Parathyroid adenoma (tissue), 2 donors: Measurements from ENCODE around the gene NIP7.

Source experiments
- H2AFZ ChIP-seq: fragments of 300-600 bp; sonication (generic); one replicate; pipeline ENCODE4 v1.7.0; 2017; ENCODE audit warnings: antibody characterized with exemption, mild to moderate bottlenecking
- H3K27ac ChIP-seq: fragments of 300-600 bp; sonication (generic); one replicate; pipeline ENCODE4 v1.7.0; 2017
- H3K27me3 ChIP-seq: fragments of 300-600 bp; sonication (generic); one replicate; pipeline ENCODE4 v1.7.0; 2017; ENCODE audit warnings: low read length; ENCODE audit not compliant: control insufficient read depth, insufficient read depth
- H3K36me3 ChIP-seq: fragments of 300-600 bp; sonication (generic); one replicate; pipeline ENCODE4 v1.7.0; 2017; ENCODE audit warnings: low read length; ENCODE audit not compliant: control insufficient read depth, insufficient read depth
- H3K4me1 ChIP-seq: fragments of 300-600 bp; sonication (generic); one replicate; pipeline ENCODE4 v1.7.0; 2017; ENCODE audit warnings: control low read depth
- H3K4me2 ChIP-seq: fragments of 300-600 bp; sonication (generic); one replicate; pipeline ENCODE4 v1.7.0; 2017; ENCODE audit warnings: low read length
- H3K4me3 ChIP-seq: fragments of 300-600 bp; sonication (generic); one replicate; pipeline ENCODE4 v1.7.0; 2017; ENCODE audit warnings: low read depth, low read length
- H3K79me2 ChIP-seq: fragments of 300-600 bp; sonication (generic); one replicate; pipeline ENCODE4 v1.7.0; 2017; ENCODE audit warnings: control low read depth
- H3K9ac ChIP-seq: fragments of 300-600 bp; sonication (generic); one replicate; pipeline ENCODE4 v1.7.0; 2017; ENCODE audit warnings: mild to moderate bottlenecking
- H3K9me3 ChIP-seq: fragments of 300-600 bp; sonication (generic); one replicate; pipeline ENCODE4 v1.7.0; 2017; ENCODE audit warnings: low read length; ENCODE audit not compliant: control insufficient read depth
- CTCF ChIP-seq: fragments of 300-600 bp; sonication (generic); IDR thresholded peaks from one replicate; pipeline ENCODE4 v1.7.0; 2017; ENCODE audit warnings: antibody characterized with exemption, mild to moderate bottlenecking
- donor health status: primary hyperparathyroidism.

The NIP7 gene

GRCh38 chr16:69334696-69335095 is 4.9 kb upstream of the NIP7 start:
- H2AFZ ChIP-seq = no peak overlapping the region
- TF ChIP-seq CTCF = no peak
- H3K4me3 ChIP-seq = no peak overlapping the region
- H3K9ac ChIP-seq = no peak overlapping the region
- no peak overlapping the region for H3K27ac ChIP-seq
- no peaks in the 10 kb centered on the region for H3K36me3 ChIP-seq
- no peaks in the 10 kb centered on the region for H3K9me3 ChIP-seq
- H3K4me1 ChIP-seq = peaks cover 9% of the 10 kb centered on the region
- H3K79me2 ChIP-seq = peaks cover 32% of the 10 kb centered on the region
- H3K4me2 ChIP-seq = no peak overlapping the region
- no peaks in the 10 kb centered on the region for H3K27me3 ChIP-seq

GRCh38 chr16:69338557-69339288 is 849 bp upstream of the NIP7 start:
- peak overlapping the region; percentile 91 for H3K27ac ChIP-seq
- H3K27me3 ChIP-seq = no peaks in the 10 kb centered on the region
- no peak for TF ChIP-seq CTCF
- no peaks in the 10 kb centered on the region for H3K36me3 ChIP-seq
- H3K9me3 ChIP-seq = no peaks in the 10 kb centered on the region
- peaks cover 14% of the 10 kb centered on the region for H3K4me1 ChIP-seq
- peak overlapping the region; percentile 90 for H3K4me2 ChIP-seq
- peak overlapping the region; percentile 77 for H3K9ac ChIP-seq
- H3K79me2 ChIP-seq = peaks cover 35% of the 10 kb centered on the region
- peak overlapping the region; percentile 99 for H2AFZ ChIP-seq
- peak overlapping the region; percentile 88 for H3K4me3 ChIP-seq

- peak overlapping the region; percentile 99 for H2AFZ ChIP-seq
- H3K79me2 ChIP-seq = peaks cover 27% of the 10 kb centered on the region
- H3K4me2 ChIP-seq = peak overlapping the region; percentile 93
- H3K27ac ChIP-seq = peak overlapping the region; percentile 91
- H3K4me1 ChIP-seq = peaks cover 14% of the 10 kb centered on the region
- H3K9me3 ChIP-seq = no peaks in the 10 kb centered on the region
- TF ChIP-seq CTCF = no peak
- peak overlapping the region; percentile 58 for H3K9ac ChIP-seq
- peak overlapping the region; percentile 88 for H3K4me3 ChIP-seq
- no peaks in the 10 kb centered on the region for H3K36me3 ChIP-seq
- no peaks in the 10 kb centered on the region for H3K27me3 ChIP-seq
Observed at GRCh38 chr16:69340095-69340644, 598 bp downstream of the NIP7 start.

GRCh38 chr16:69344171-69344570 is 4.6 kb downstream of the NIP7 start:
- Histone ChIP-seq H3K9me3 (no peaks in the 10 kb centered on the region), H3K27me3 (no peaks in the 10 kb centered on the region), H3K9ac (no peak overlapping the region), H3K79me2 (peaks cover 8% of the 10 kb centered on the region), H3K4me2 (no peak overlapping the region), H3K27ac (no peak overlapping the region), H2AFZ (no peak overlapping the region), H3K4me1 (peaks cover 5% of the 10 kb centered on the region), H3K36me3 (no peaks in the 10 kb centered on the region), H3K4me3 (no peak overlapping the region)
- no peak for TF ChIP-seq CTCF

GRCh38 chr16:69345923-69346322 is 6.4 kb downstream of the NIP7 start:
- TF ChIP-seq CTCF = no peak
- Histone ChIP-seq H2AFZ (no peak overlapping the region), H3K9ac (no peak overlapping the region), H3K4me1 (no peaks in the 10 kb centered on the region), H3K4me2 (no peak overlapping the region), H3K4me3 (no peak overlapping the region), H3K79me2 (no peaks in the 10 kb centered on the region), H3K27me3 (no peaks in the 10 kb centered on the region), H3K27ac (no peak overlapping the region), H3K9me3 (no peaks in the 10 kb centered on the region), H3K36me3 (no peaks in the 10 kb centered on the region)
